Keratinocyte (primary cell): ENCODE data around the gene FAM13A. TPM values are rescaled to one million over a fixed set of nuclear protein-coding genes. Genes with fewer than 3 reads are reported as not detected.
"Not testable (repeated sequence)": the region's sequence is repeated elsewhere in the genome, so short reads cannot be mapped to it uniquely, and the experiment has no call there.

Experiments used
- DNase-seq: peaks from one replicate; pipeline ENCODE4 v3.0.0-alpha.2; 2011; ENCODE audit warnings: low read depth, missing footprints, low spot score
- FAIRE-seq: peaks from 2 replicates; lab custom pipeline; 2011; peaks lifted over from hg19 to GRCh38; lab: Jason Lieb, UNC
- H2AFZ ChIP-seq: 2 replicates; pipeline ENCODE4 v1.6.0; 2012; ENCODE audit warnings: low read length, control low read depth, inconsistent platforms; ENCODE audit not compliant: control insufficient read depth
- H3K27ac ChIP-seq: 2 replicates; pipeline ENCODE4 v1.5.1; 2011; ENCODE audit warnings: low read length; ENCODE audit not compliant: control insufficient read depth, insufficient read depth
- H3K27me3 ChIP-seq: 3 replicates; pipeline ENCODE4 v1.6.0; 2011; ENCODE audit warnings: low read length; ENCODE audit not compliant: control insufficient read depth, insufficient read depth; ENCODE audit errors: extremely low read depth
- H3K36me3 ChIP-seq, 2 experiments: 2 replicates in 1 of 2; 3 replicates in 1 of 2; pipeline ENCODE4 v1.5.1; 2011; ENCODE audit warnings: low read length in 2 of 2, mild to moderate bottlenecking in 1 of 2; ENCODE audit not compliant: control insufficient read depth in 2 of 2, insufficient read depth in 2 of 2; ENCODE audit errors: extremely low read depth in 1 of 2
- H3K4me1 ChIP-seq: 3 replicates; pipeline ENCODE4 v1.5.1; 2011; ENCODE audit warnings: low read length; ENCODE audit not compliant: control insufficient read depth, insufficient read depth; ENCODE audit errors: extremely low read depth
- H3K4me2 ChIP-seq: 3 replicates; pipeline ENCODE4 v1.6.0; 2011; ENCODE audit warnings: low read depth, low read length; ENCODE audit not compliant: control insufficient read depth, insufficient read depth; ENCODE audit errors: extremely low read depth
- H3K4me3 ChIP-seq, 3 experiments: fragments of 200-600 bp in 1 of 3; sonication (generic) in 1 of 3; 2 replicates in 2 of 3; 3 replicates in 1 of 3; pipeline ENCODE4 v1.5.1; 2011 to 2016; ENCODE audit warnings: low read length in 3 of 3, mild to moderate bottlenecking in 3 of 3, control low read depth in 2 of 3, inconsistent platforms in 1 of 3, low read depth in 1 of 3, mixed read lengths in 1 of 3, mixed run types in 1 of 3, moderate library complexity in 1 of 3; ENCODE audit not compliant: control insufficient read depth in 2 of 3, insufficient read depth in 2 of 3; ENCODE audit errors: extremely low read depth in 1 of 3
- H3K79me2 ChIP-seq: 2 replicates; pipeline ENCODE4 v1.6.0; 2012; ENCODE audit warnings: low read length; ENCODE audit not compliant: control insufficient read depth, insufficient read depth
- H3K9ac ChIP-seq: 3 replicates; pipeline ENCODE4 v1.6.0; 2011; ENCODE audit warnings: low read length; ENCODE audit not compliant: control insufficient read depth, insufficient read depth; ENCODE audit errors: extremely low read depth
- H3K9me1 ChIP-seq: 3 replicates; pipeline ENCODE4 v1.6.0; 2011; ENCODE audit warnings: low read length; ENCODE audit not compliant: control insufficient read depth, insufficient read depth; ENCODE audit errors: extremely low read depth
- H3K9me3 ChIP-seq: 2 replicates; pipeline ENCODE4 v1.5.1; 2012; ENCODE audit warnings: low read depth, low read length; ENCODE audit not compliant: control insufficient read depth
- H4K20me1 ChIP-seq: 3 replicates; pipeline ENCODE4 v1.6.0; 2011; ENCODE audit warnings: low read length; ENCODE audit not compliant: control insufficient read depth, insufficient read depth; ENCODE audit errors: extremely low read depth
- CTCF ChIP-seq, 3 experiments: IDR thresholded peaks in 1 of 3; conservative IDR thresholded peaks in 1 of 3; optimal IDR thresholded peaks in 1 of 3; 2 replicates in 2 of 3; 3 replicates in 1 of 3; pipeline versions ENCODE3 to v1.5.1; 2011; ENCODE audit warnings: low read length in 3 of 3, mild to moderate bottlenecking in 3 of 3, moderate library complexity in 2 of 3, control low read depth in 1 of 3, inconsistent platforms in 1 of 3; ENCODE audit not compliant: insufficient read depth in 2 of 3; ENCODE audit errors: extremely low read depth in 1 of 3
- EZH2 ChIP-seq: IDR thresholded peaks from one replicate; pipeline ENCODE4 v1.6.1; 2012; ENCODE audit warnings: inconsistent platforms, mild to moderate bottlenecking, low read length, moderate library complexity
- dilution Hi-C: fragments of 300-500 bp; cut with MboI; formaldehyde crosslinking; loops from one replicate; pipeline ENCODE4 v1.7.0; 2020; ENCODE audit warnings: low sequenced_read_pairs; ENCODE audit not compliant: extremely low pct_ligation_motif_present
- polyA plus RNA-seq, 5 experiments: library from polyadenylated mRNA; depleted of rRNA in 3 of 5; stranded (reverse) in 3 of 5; stranded (forward) in 1 of 5; unstranded in 1 of 5; fragments of >200 nt; gene quantifications; 1 replicate in 1 of 5; 2 replicates in 3 of 5; 3 replicates in 1 of 5; pipeline versions ENCODE4 v1.2.1 to v1.2.3, GENCODE V29; 2011 to 2012; ENCODE audit warnings: missing spikeins in 2 of 5, low read depth in 1 of 5, low replicate concordance in 1 of 5

The FAM13A gene
- polyA plus RNA-seq, 1 donor (not counting 4 experiments of a cell fraction or from before 2014, with no cell fraction given): 6.0 TPM

GRCh38 chr4:89064848-89065247 is 7.9 kb upstream of the FAM13A start:
- FAIRE-seq (no peak), DNase-seq (no peak)
- no peaks in the 10 kb centered on the region for H3K36me3 ChIP-seq
- no peak overlapping the region for H3K9ac ChIP-seq
- no peak overlapping the region for H3K4me3 ChIP-seq
- no peaks in the 10 kb centered on the region for H3K9me1 ChIP-seq
- no peaks in the 10 kb centered on the region for H4K20me1 ChIP-seq
- TF ChIP-seq CTCF (optimal IDR thresholded peaks at IDR 0.05 in 1 of 3, IDR thresholded peaks at IDR 0.05 in 1 of 3, conservative IDR thresholded peaks at IDR 0.05 in 1 of 3; ENCODE audit: extremely low read depth in 1 of 3, insufficient read depth in 2 of 3, low read length in 3 of 3): no peak
- TF ChIP-seq EZH2: no peak
- no peak overlapping the region for H3K4me2 ChIP-seq
- H3K9me3 ChIP-seq: no peaks in the 10 kb centered on the region
- H3K27me3 ChIP-seq: no peaks in the 10 kb centered on the region
- no peaks in the 10 kb centered on the region for H3K79me2 ChIP-seq
- H3K27ac ChIP-seq: no peak overlapping the region
- dilution Hi-C loops: no loop called here
- H3K4me1 ChIP-seq: no peaks in the 10 kb centered on the region
- H2AFZ ChIP-seq: no peak overlapping the region

- H3K79me2 ChIP-seq: peaks cover 10% of the 10 kb centered on the region
- FAIRE-seq: not testable (repeated sequence)
Measured at GRCh38 chr4:89057844-89058243, 859 bp upstream of the FAM13A start.

DNA sequence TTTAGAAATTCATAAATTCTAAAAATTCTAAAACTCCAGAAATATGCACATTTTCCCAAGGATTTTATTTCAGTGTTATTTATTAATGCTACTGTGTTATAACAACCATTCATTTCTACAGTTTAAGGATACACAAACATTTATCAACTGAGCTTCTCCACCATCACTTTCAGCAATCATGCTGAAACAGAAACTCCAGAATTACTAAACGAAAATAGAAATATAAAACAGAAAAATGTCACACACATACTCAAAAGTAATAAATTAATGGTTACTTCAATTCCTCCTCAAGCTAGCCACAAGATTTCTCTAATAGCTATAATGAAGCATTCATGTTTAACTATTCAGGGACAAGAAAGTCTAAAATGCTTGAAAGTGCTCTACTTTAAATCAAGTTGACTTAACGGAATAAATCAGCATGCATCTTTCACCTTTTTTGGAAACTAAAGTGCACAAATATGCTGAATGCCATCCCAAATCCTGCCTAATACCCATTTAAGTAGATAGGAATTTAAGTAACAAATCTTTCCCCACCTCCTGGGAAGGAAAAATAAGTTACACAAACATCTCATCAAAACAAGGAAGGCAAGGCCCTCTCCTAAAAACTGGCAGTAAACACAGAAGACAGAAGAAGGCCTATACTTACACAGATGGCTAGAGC is 563 bp downstream of the FAM13A start:
- H3K79me2 ChIP-seq: peaks cover 10% of the 10 kb centered on the region
- TF ChIP-seq EZH2: no peak
- no peak for TF ChIP-seq CTCF (optimal IDR thresholded peaks at IDR 0.05 in 1 of 3, IDR thresholded peaks at IDR 0.05 in 1 of 3, conservative IDR thresholded peaks at IDR 0.05 in 1 of 3; ENCODE audit: extremely low read depth in 1 of 3, insufficient read depth in 2 of 3, low read length in 3 of 3)
- peak overlapping the region; percentile 23 to 64 (median 53) for H3K4me3 ChIP-seq
- H3K4me1 ChIP-seq: peaks cover 5% of the 10 kb centered on the region
- peak overlapping the region; percentile 68 for H3K4me2 ChIP-seq
- FAIRE-seq (no peak), DNase-seq (no peak)
- H2AFZ ChIP-seq: peak overlapping the region; percentile 90
- no peaks in the 10 kb centered on the region for H4K20me1 ChIP-seq
- peak overlapping the region; percentile 59 for H3K9ac ChIP-seq
- H3K27me3 ChIP-seq: no peaks in the 10 kb centered on the region
- no peaks in the 10 kb centered on the region for H3K9me1 ChIP-seq
- no peaks in the 10 kb centered on the region for H3K36me3 ChIP-seq
- dilution Hi-C loops: no loop called here
- H3K9me3 ChIP-seq: no peaks in the 10 kb centered on the region
- peak overlapping the region; percentile 67 for H3K27ac ChIP-seq

More at GRCh38 chr4:89057844-89058243, 859 bp upstream of the FAM13A start:
- H3K9me3 ChIP-seq, dilution Hi-C loops, H3K9ac ChIP-seq, H3K36me3 ChIP-seq, H3K27ac ChIP-seq, H3K4me1 ChIP-seq, H3K4me3 ChIP-seq, H2AFZ ChIP-seq, H4K20me1 ChIP-seq, H3K9me1 ChIP-seq, H3K4me2 ChIP-seq, DNase-seq, H3K27me3 ChIP-seq: not testable (repeated sequence)
